Keratinocyte (primary cell): Measurements from ENCODE around the gene PNPT1.
A peak's percentile ranks its signal among the peaks of the same experiment; 100 is the strongest.

ENCODE experiments used
- CTCF ChIP-seq, 3 experiments: IDR thresholded peaks in 1 of 3; conservative IDR thresholded peaks in 1 of 3; optimal IDR thresholded peaks in 1 of 3; 2 replicates in 2 of 3; 3 replicates in 1 of 3; pipeline versions ENCODE3 to v1.5.1; 2011; ENCODE audit warnings: low read length in 3 of 3, mild to moderate bottlenecking in 3 of 3, moderate library complexity in 2 of 3, control low read depth in 1 of 3, inconsistent platforms in 1 of 3; ENCODE audit not compliant: insufficient read depth in 2 of 3; ENCODE audit errors: extremely low read depth in 1 of 3
- EZH2 ChIP-seq: IDR thresholded peaks from one replicate; pipeline ENCODE4 v1.6.1; 2012; ENCODE audit warnings: inconsistent platforms, mild to moderate bottlenecking, low read length, moderate library complexity

- TF ChIP-seq CTCF (optimal IDR thresholded peaks at IDR 0.05 in 1 of 3, IDR thresholded peaks at IDR 0.05 in 1 of 3, conservative IDR thresholded peaks at IDR 0.05 in 1 of 3; ENCODE audit: extremely low read depth in 1 of 3, insufficient read depth in 2 of 3, low read length in 3 of 3) (peak in 1 of 3 experiments; percentile 1), EZH2 (no peak)
These were observed at the start of gene PNPT1 for GRCh38 chr2:55693181-55694125.
